Astrocyte of the cerebellum (primary cell): ENCODE measurements around the gene RNF38.

Experiments
- DNase-seq: peaks from one replicate; pipeline ENCODE4 v3.0.0-alpha.2; 2011; ENCODE audit warnings: low read depth
- H3K4me3 ChIP-seq: 2 replicates; pipeline ENCODE4 v1.5.1; 2011; ENCODE audit warnings: mild to moderate bottlenecking, low read depth, low read length, moderate library complexity
- in situ Hi-C: cut with HindIII; loops from 2 replicates; pipeline ENCODE4 v1.10.0; 2017; ENCODE audit warnings: low sequenced_read_pairs
- TF ChIP-seq, protein P1 (sequence below): IDR thresholded peaks from 2 replicates; pipeline ENCODE4 v1.5.1; 2012; ENCODE audit warnings: low read length, low read depth, moderate library complexity, mild to moderate bottlenecking; ENCODE audit errors: missing control alignments

Gene RNF38

DNA sequence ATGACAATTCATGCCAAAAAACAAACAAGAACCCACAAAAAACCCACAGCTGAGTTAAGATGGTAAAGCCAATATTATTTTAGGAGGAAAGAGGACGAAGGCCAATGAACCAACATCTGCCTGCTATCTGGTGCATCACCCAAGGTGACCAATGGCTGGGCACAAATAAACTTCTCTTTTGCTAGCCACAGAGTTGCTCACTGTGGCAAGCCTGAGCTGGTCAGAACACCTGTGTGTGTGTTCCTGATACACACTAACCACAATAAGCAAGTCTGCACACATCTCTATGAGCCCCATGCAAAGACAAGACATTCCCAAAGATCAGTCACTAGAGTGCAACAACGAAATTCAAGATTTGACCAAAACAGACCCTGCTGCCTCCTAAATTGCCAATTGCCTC lies 63.1 kb downstream of the RNF38 start:
- no peak for DNase-seq
- in situ Hi-C loops = no loop called here
- TF ChIP-seq, protein P1, sequence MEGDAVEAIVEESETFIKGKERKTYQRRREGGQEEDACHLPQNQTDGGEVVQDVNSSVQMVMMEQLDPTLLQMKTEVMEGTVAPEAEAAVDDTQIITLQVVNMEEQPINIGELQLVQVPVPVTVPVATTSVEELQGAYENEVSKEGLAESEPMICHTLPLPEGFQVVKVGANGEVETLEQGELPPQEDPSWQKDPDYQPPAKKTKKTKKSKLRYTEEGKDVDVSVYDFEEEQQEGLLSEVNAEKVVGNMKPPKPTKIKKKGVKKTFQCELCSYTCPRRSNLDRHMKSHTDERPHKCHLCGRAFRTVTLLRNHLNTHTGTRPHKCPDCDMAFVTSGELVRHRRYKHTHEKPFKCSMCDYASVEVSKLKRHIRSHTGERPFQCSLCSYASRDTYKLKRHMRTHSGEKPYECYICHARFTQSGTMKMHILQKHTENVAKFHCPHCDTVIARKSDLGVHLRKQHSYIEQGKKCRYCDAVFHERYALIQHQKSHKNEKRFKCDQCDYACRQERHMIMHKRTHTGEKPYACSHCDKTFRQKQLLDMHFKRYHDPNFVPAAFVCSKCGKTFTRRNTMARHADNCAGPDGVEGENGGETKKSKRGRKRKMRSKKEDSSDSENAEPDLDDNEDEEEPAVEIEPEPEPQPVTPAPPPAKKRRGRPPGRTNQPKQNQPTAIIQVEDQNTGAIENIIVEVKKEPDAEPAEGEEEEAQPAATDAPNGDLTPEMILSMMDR = no peak
- no peak overlapping the region for H3K4me3 ChIP-seq

DNA sequence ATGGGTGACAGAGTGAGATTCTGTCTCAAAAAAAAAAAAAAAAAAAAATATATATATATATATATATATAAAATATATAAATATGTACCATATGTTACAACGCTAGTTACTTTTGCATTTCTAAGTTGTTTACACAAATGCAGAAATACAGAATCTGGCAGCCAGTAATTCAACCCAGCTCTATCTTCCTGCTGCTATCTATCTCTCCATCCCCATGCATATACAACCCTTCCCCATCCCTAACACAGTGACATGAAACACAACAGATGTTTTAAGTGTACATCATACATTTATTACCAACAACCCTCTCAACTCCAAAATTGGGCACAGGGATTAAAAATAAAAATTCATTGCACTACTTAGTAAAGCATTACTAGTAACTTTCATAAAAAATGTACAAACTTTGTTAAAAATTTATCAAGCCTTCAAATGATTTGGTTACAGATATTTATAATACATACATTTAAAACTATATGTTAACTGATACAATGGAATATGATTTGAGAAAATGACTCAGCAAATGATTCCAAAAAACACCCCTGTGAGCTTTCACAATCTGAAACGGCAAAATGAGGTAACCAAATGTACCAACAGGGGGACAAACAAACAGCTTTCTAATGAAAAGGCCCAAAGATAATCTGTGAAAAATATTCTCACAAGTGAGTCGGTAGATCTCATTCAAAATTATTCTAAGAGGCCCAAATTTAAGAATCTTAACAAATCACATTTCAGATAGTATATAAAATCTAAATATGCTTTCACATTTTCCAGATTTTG lies 63.8 kb downstream of the RNF38 start:
- no peak for DNase-seq
- TF ChIP-seq, protein P1 = no peak
- no peak overlapping the region for H3K4me3 ChIP-seq
- in situ Hi-C loops = no loop called here

DNA sequence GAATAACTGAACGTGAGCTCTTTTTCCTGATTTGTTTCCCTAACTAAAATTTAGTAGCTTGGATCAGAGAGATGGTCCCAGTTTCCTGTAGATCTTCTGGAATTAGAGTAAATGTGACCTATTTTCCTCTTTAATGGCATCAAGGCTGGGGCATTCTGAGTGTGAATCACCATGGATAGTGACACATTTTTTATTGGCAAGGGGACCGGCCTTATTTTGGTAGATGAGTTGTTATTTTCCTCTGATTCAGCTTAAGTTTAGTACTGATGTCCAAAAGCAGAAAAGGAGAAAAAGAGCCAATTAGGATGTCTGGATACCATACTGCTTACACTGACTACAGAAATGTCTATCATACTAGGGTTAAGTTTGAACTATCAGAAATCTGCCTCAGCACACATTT lies 68.1 kb downstream of the RNF38 start:
- TF ChIP-seq, protein P1 = no peak
- DNase-seq = no peak
- in situ Hi-C loops = no loop called here
- H3K4me3 ChIP-seq = no peak overlapping the region

DNA sequence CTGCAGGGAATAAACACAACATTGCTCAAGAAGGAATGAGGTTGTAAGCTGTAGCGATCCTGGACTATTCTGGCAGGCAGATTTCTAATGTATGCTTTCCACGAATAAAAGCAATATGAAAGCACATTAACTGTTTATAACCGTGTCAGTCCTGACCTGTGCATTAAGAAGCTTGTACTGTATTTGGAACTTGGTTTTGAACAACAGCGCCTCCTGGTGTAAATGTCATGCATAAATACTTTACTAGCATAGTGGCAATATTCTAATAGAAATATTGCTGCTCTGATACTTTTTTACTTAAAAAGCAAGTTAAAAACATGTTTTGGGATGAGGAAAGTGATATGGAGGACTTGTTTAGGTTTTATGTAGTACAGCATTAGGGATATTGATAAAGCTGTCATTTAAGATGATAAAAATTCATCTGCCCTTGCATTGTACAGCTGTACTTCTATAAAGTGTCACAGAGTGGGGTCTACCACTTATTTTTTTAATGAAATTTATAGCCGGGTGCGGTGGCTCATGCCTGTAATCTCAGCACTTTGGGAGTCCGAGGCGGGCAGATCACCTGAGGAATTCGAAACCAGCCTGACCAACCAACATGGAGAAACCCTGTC lies 71.2 kb downstream of the RNF38 start:
- in situ Hi-C loops = no loop called here
- no peak overlapping the region for H3K4me3 ChIP-seq
- TF ChIP-seq, protein P1 = peak; percentile 57
- DNase-seq = peak; percentile 60

DNA sequence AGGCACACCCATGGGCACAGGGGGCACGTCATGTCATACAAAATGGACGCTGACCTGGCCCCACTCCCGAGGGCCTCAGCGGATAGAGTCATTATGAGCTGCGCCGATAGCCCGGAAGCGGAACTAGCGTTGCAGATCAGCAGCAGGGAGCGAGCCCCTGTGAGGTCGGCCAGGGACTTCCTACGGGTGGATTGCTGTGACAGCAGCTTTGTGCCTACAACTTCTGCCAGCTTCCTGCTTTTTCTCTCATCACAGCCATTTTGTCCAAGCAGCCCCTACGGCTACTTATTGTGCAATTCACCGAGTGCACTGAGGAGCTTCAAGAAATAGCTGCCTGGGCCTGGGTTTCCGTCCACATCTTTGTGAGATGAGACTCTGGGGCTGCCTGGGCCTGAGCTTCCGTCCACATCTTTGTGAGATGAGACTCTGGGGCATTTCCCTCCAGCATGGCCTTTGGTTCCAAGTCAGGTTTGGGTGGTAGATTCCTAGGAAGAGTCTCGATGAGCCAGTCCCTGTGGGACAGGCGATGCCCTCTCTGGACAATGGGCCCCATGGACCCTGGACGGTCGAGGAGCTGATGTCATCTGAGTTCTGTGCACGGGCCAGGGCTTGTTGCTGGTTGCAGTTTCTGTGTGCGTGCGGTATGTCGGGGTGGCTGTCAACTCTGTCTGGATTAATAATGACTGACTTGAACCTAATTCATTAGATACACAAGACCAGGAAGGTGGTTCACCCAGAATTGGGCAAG lies 74.8 kb downstream of the RNF38 start:
- no peak overlapping the region for H3K4me3 ChIP-seq
- no peak for DNase-seq
- in situ Hi-C loops = no loop called here
- TF ChIP-seq, protein P1 = no peak

DNA sequence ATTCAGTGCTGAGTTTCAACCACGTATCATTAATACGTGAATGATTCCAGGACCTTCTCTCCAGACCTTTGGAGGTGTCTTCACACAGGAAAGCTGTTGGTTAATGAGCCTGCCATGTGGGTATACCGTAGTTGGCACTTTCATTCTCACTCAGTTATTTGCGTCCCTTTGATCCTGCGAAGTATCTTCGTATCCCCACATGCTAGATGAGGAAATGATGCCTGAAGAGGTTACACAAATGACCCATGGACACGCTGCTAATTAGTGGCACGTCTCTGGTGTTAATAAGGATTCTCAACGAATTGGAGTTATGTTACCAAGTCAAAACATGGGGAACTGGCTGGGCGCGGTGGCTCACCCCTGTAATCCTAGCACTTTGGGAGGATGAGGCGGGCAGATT lies 76.1 kb downstream of the RNF38 start:
- TF ChIP-seq, protein P1 = no peak
- no peak overlapping the region for H3K4me3 ChIP-seq
- no peak for DNase-seq
- in situ Hi-C loops = no loop called here
